ENCODE measurements around the gene TRIM62.

Gene TRIM62

DNA sequence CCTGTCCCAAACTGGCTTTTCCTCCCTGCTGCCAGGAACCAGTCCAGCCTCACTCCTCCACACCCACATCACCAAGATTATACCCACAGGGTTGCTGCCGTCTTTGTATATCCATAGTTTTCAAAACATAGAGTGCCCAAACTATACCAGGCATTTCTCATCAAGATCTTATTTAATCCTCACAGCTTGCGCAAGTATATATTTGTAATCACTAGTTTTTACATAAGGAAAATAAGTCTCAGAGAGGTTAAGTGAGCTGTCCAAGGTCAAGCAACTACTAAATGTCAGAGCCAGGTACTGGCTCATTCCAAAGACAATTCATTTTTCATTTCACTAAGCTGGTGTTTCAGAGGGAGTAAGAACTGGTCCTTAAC is 39.5 kb upstream of the TRIM62 start:
- no peak overlapping the region for H3K4me3 ChIP-seq (ENCODE audit: low read length)
- TF ChIP-seq, protein P1, sequence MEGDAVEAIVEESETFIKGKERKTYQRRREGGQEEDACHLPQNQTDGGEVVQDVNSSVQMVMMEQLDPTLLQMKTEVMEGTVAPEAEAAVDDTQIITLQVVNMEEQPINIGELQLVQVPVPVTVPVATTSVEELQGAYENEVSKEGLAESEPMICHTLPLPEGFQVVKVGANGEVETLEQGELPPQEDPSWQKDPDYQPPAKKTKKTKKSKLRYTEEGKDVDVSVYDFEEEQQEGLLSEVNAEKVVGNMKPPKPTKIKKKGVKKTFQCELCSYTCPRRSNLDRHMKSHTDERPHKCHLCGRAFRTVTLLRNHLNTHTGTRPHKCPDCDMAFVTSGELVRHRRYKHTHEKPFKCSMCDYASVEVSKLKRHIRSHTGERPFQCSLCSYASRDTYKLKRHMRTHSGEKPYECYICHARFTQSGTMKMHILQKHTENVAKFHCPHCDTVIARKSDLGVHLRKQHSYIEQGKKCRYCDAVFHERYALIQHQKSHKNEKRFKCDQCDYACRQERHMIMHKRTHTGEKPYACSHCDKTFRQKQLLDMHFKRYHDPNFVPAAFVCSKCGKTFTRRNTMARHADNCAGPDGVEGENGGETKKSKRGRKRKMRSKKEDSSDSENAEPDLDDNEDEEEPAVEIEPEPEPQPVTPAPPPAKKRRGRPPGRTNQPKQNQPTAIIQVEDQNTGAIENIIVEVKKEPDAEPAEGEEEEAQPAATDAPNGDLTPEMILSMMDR (IDR thresholded peaks at IDR 0.05; ENCODE audit: low read length), result no peak
- TF ChIP-seq EZH2phosphoT487 (IDR thresholded peaks at IDR 0.05; ENCODE audit: low read length) (no peak), EZH2 (optimal IDR thresholded peaks at IDR 0.05; ENCODE audit: low read depth, low read length) (no peak)
- no peaks in the 10 kb centered on the region for H3F3A ChIP-seq (ENCODE audit: insufficient read depth, low read length)
- no peak overlapping the region for H3K27ac ChIP-seq (ENCODE audit: low read length)
- H3K9ac ChIP-seq (ENCODE audit: low read length), result no peak overlapping the region
- H3K36me3 ChIP-seq (replicated peaks; ENCODE audit: insufficient read depth, low read length), result no peaks in the 10 kb centered on the region
- no peaks in the 10 kb centered on the region for H3K79me2 ChIP-seq (ENCODE audit: low read length)
- no peaks in the 10 kb centered on the region for H3K9me3 ChIP-seq (replicated peaks; ENCODE audit: insufficient read depth, low read length)
- H3K4me2 ChIP-seq (ENCODE audit: low read depth, low read length), result no peak overlapping the region
- no peaks in the 10 kb centered on the region for H3K4me1 ChIP-seq (ENCODE audit: low read length)
- H3K27me3 ChIP-seq (replicated peaks; ENCODE audit: insufficient read depth, low read length), result no peaks in the 10 kb centered on the region
- no peaks in the 10 kb centered on the region for H3K9me2 ChIP-seq (replicated peaks; ENCODE audit: insufficient read depth, low read length)
- no peak overlapping the region for H2AFZ ChIP-seq (ENCODE audit: low read length)
- DNase-seq, result no peak
- H4K20me1 ChIP-seq (ENCODE audit: insufficient read depth, low read length), result no peaks in the 10 kb centered on the region

DNA sequence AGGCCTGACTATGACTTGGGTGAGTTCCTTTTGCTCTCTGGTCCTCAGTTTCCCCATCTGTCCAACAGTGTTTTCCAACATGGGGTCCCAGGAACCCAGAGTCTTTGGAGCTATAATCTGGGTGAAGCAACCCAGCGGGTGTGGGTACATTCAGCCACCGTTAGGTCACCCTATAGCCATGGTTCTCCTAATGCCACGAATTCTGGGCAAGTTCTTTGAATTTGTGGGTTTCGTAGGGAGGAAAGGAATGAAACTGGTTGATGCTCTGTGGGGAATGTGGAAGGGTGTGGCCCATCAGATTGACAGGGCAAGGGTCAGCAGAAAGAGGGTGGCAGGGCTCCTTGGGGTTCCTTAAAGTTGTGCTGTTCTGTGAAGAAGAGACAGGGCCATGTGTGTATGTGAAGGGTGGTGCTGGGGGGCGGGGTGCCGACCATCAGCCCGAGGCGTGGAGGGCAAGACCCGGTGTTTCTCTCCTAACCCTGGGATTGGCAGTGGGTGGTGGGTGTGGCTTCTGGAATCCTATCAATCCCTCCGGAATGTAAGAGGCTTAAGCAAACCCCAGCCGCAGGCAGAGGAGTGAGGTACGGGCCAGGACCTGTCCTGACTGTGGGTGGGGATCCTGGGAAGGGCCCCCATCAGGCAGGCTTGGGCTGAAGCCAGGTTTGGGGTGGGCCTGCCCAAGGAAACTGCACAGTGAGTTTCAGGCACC is 39.0 kb upstream of the TRIM62 start:
- H3K9ac ChIP-seq (ENCODE audit: low read length), result no peak overlapping the region
- H3K4me1 ChIP-seq (ENCODE audit: low read length), result no peaks in the 10 kb centered on the region
- H3K27me3 ChIP-seq (replicated peaks; ENCODE audit: insufficient read depth, low read length), result no peaks in the 10 kb centered on the region
- H3K27ac ChIP-seq (ENCODE audit: low read length), result no peak overlapping the region
- H3K36me3 ChIP-seq (replicated peaks; ENCODE audit: insufficient read depth, low read length), result no peaks in the 10 kb centered on the region
- H3K79me2 ChIP-seq (ENCODE audit: low read length), result no peaks in the 10 kb centered on the region
- H3K9me3 ChIP-seq (replicated peaks; ENCODE audit: insufficient read depth, low read length), result no peaks in the 10 kb centered on the region
- no peaks in the 10 kb centered on the region for H3K9me2 ChIP-seq (replicated peaks; ENCODE audit: insufficient read depth, low read length)
- no peak overlapping the region for H3K4me2 ChIP-seq (ENCODE audit: low read depth, low read length)
- H3K4me3 ChIP-seq (ENCODE audit: low read length), result no peak overlapping the region
- no peak overlapping the region for H2AFZ ChIP-seq (ENCODE audit: low read length)
- H4K20me1 ChIP-seq (ENCODE audit: insufficient read depth, low read length), result no peaks in the 10 kb centered on the region
- no peaks in the 10 kb centered on the region for H3F3A ChIP-seq (ENCODE audit: insufficient read depth, low read length)
- DNase-seq, result no peak
- TF ChIP-seq EZH2 (optimal IDR thresholded peaks at IDR 0.05; ENCODE audit: low read depth, low read length), result no peak

DNA sequence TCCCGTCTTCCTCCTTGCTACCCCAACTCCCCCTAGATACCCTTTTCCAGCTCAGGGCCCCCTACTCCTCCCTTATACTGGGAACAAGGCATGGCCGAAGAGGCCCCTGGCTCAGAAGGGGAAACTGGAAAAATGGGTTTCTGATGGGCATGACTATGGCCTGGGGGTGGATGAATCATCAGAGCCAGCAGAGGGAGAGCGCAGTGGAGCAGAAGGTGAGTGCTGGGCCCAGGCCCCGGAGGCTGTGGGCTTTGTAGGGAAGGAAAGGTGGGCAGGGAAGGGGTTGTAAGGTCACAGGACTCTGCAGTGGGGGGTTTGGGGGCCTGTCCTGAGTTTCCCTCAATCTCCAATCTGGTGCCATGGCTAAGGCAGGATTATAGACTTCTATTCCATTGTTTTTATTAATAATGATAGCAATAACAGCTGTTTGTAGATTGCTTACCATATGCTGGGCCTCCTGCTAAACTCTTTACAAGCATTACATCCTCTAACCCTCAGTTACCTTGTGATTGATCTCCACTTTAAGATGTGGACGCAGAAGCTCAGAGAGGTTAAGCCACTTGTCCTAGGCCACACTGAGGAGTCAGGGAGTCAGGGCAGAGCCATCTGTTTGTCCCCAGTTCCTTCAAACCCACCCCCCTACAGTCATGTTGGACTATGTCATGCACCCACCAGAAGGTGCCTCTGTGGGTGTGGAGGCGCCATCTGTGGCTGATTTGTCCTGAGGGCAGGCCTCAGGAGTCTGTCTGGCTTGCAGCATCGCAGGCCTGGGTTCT is 38.2 kb upstream of the TRIM62 start:
- no peaks in the 10 kb centered on the region for H3K27me3 ChIP-seq (replicated peaks; ENCODE audit: insufficient read depth, low read length)
- H2AFZ ChIP-seq (ENCODE audit: low read length), result no peak overlapping the region
- H3K4me1 ChIP-seq (ENCODE audit: low read length), result no peaks in the 10 kb centered on the region
- H3K4me2 ChIP-seq (ENCODE audit: low read depth, low read length), result no peak overlapping the region
- no peaks in the 10 kb centered on the region for H3K9me2 ChIP-seq (replicated peaks; ENCODE audit: insufficient read depth, low read length)
- H3K4me3 ChIP-seq (ENCODE audit: low read length), result no peak overlapping the region
- H3K9ac ChIP-seq (ENCODE audit: low read length), result no peak overlapping the region
- TF ChIP-seq, protein P1 (IDR thresholded peaks at IDR 0.05; ENCODE audit: low read length), result no peak
- TF ChIP-seq EZH2 (optimal IDR thresholded peaks at IDR 0.05; ENCODE audit: low read depth, low read length) (no peak), EZH2phosphoT487 (IDR thresholded peaks at IDR 0.05; ENCODE audit: low read length) (no peak)
- no peak overlapping the region for H3K27ac ChIP-seq (ENCODE audit: low read length)
- H3K36me3 ChIP-seq (replicated peaks; ENCODE audit: insufficient read depth, low read length), result no peaks in the 10 kb centered on the region
- H4K20me1 ChIP-seq (ENCODE audit: insufficient read depth, low read length), result no peaks in the 10 kb centered on the region
- H3F3A ChIP-seq (ENCODE audit: insufficient read depth, low read length), result no peaks in the 10 kb centered on the region
- H3K79me2 ChIP-seq (ENCODE audit: low read length), result no peaks in the 10 kb centered on the region
- DNase-seq, result no peak
- no peaks in the 10 kb centered on the region for H3K9me3 ChIP-seq (replicated peaks; ENCODE audit: insufficient read depth, low read length)

DNA sequence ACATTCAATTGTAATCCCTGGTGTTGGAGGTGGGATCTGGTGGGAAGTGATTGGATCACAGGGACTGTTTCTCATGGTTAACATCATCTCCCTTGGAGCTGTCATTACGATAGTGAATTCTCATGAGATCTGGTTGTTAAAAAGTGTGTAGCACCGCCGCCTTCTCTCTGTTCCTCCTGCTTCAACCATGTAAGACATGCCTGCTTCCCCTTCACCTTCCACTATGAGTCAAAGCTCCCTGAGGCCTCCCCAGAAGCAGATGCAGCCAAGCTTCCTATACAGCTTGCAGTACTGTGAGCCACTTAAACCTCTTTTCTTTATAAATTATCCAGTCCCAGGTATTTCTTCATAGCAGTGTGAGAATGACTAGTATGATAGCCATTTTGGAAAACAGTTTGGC is 30.1 kb upstream of the TRIM62 start:
- Histone ChIP-seq H3F3A (ENCODE audit: insufficient read depth, low read length) (no peaks in the 10 kb centered on the region), H3K9me2 (replicated peaks; ENCODE audit: insufficient read depth, low read length) (no peaks in the 10 kb centered on the region), H2AFZ (ENCODE audit: low read length) (no peak overlapping the region), H4K20me1 (ENCODE audit: insufficient read depth, low read length) (no peaks in the 10 kb centered on the region), H3K27me3 (replicated peaks; ENCODE audit: insufficient read depth, low read length) (no peaks in the 10 kb centered on the region), H3K4me2 (ENCODE audit: low read depth, low read length) (no peak overlapping the region), H3K79me2 (ENCODE audit: low read length) (no peaks in the 10 kb centered on the region), H3K27ac (ENCODE audit: low read length) (no peak overlapping the region), H3K4me3 (ENCODE audit: low read length) (no peak overlapping the region), H3K9ac (ENCODE audit: low read length) (no peak overlapping the region), H3K4me1 (ENCODE audit: low read length) (no peaks in the 10 kb centered on the region), H3K9me3 (replicated peaks; ENCODE audit: insufficient read depth, low read length) (no peaks in the 10 kb centered on the region), H3K36me3 (replicated peaks; ENCODE audit: insufficient read depth, low read length) (no peaks in the 10 kb centered on the region)
- no peak for TF ChIP-seq EZH2 (optimal IDR thresholded peaks at IDR 0.05; ENCODE audit: low read depth, low read length)
- TF ChIP-seq, protein P1 (IDR thresholded peaks at IDR 0.05; ENCODE audit: low read length), result no peak
- TF ChIP-seq EZH2phosphoT487 (IDR thresholded peaks at IDR 0.05; ENCODE audit: low read length), result no peak
- no peak for DNase-seq
